Globus pallidus (tissue), 1 donor: ENCODE measurements around the gene ADSS1.

Source experiments
- DNase-seq: peaks from one replicate; pipeline ENCODE4 v3.0.0-alpha.2; 2015; ENCODE audit warnings: low spot score

Gene ADSS1

GRCh38 chr14:104770072-104770579, 46.1 kb downstream of the ADSS1 start:
- no peak for DNase-seq

- DNase-seq = no peak
Measured at GRCh38 chr14:104770851-104771272, 46.8 kb downstream of the ADSS1 start.

- DNase-seq = no peak
Measured at GRCh38 chr14:104771374-104771773, 47.3 kb downstream of the ADSS1 start.

- DNase-seq = no peak
Measured at GRCh38 chr14:104771918-104772706, 48.1 kb downstream of the ADSS1 start.

- no peak for DNase-seq
Measured at GRCh38 chr14:104772707-104773504, 48.9 kb downstream of the ADSS1 start.

GRCh38 chr14:104773505-104774452, 49.8 kb downstream of the ADSS1 start:
- DNase-seq = no peak

- no peak for DNase-seq
Measured at GRCh38 chr14:104774453-104775072, 50.5 kb downstream of the ADSS1 start.

GRCh38 chr14:104775073-104775489, 51.1 kb downstream of the ADSS1 start:
- no peak for DNase-seq

- DNase-seq = no peak
Measured at GRCh38 chr14:104776481-104776880, 52.5 kb downstream of the ADSS1 start.

GRCh38 chr14:104776961-104777807, 53.2 kb downstream of the ADSS1 start:
- DNase-seq = no peak

- DNase-seq = no peak
Measured at GRCh38 chr14:104777808-104778249, 53.8 kb downstream of the ADSS1 start.

- DNase-seq = no peak
Measured at GRCh38 chr14:104778694-104779331, 54.8 kb downstream of the ADSS1 start.

- DNase-seq = no peak
Measured at GRCh38 chr14:104779776-104780512, 55.9 kb downstream of the ADSS1 start.

- no peak for DNase-seq
Measured at GRCh38 chr14:104780513-104781030, 56.5 kb downstream of the ADSS1 start.

GRCh38 chr14:104781271-104782077, 57.4 kb downstream of the ADSS1 start:
- no peak for DNase-seq

GRCh38 chr14:104782086-104782807, 58.2 kb downstream of the ADSS1 start:
- DNase-seq = no peak

GRCh38 chr14:104782808-104783139, 58.7 kb downstream of the ADSS1 start:
- no peak for DNase-seq
